ENCODE measurements around the gene LUC7L.
"Not testable (repeated sequence)": the region's sequence is repeated elsewhere in the genome, so short reads cannot be mapped to it uniquely, and the experiment has no call there.

The LUC7L gene

DNA sequence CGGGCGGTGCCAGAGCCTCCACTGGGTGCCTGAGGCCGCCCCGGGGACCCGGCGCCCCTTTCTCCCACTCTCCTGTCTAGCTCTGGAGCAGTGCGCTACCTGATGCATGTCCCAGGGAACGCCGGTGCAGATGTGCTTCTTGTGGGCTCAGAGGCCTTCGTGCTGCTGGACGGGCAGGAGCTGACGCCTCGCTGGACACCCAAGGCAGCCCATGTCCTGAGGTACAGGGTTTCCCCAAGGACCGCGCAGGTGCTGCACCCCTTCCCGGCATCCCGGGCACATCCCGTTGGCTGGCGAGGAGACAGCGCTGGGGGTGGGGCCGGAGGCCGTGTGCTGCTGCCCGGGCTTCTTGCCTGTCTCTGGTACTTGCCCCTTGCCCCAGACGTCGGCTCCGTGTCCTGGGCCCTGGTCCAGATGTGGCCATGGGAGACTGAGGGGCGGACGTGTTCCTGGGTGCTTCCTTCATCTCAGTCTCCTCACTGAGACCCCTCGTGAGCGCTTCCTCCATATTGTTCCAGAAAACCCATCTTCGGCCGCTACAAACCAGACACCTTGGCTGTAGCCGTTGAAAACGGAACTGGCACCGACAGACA lies 34.0 kb upstream of the LUC7L start:
- no peak for DNase-seq (ENCODE audit: low read depth)

DNA sequence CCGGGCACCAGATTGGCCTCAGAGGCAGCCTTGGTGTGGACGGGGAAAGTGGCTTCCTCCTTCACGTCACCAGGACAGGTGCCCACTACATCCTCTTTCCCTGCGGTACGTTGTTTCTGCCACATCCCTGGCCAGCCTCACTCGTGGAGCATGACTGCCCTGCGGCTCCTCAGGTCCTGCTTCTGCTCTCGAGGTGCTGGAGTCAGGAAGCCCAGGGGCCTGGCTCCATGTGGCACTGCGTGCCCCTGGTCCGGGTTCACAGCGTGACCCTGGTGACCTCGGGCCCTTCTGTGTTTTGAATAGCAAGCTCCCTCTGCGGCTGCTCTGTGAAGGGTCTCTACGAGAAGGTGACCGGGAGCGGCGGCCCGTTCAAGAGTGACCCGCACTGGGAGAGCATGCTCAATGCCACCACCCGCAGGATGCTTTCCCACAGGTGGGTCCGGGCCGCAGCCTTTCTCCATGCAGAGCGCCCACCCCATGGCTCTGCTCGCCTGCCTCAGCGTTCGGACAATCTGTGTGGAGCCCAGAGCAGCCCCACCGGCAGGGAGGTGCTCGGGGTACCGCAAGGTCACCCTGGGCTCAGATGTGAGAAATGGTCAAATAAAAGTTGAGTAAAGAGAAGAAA lies 33.0 kb upstream of the LUC7L start:
- DNase-seq (ENCODE audit: low read depth) = no peak

DNA sequence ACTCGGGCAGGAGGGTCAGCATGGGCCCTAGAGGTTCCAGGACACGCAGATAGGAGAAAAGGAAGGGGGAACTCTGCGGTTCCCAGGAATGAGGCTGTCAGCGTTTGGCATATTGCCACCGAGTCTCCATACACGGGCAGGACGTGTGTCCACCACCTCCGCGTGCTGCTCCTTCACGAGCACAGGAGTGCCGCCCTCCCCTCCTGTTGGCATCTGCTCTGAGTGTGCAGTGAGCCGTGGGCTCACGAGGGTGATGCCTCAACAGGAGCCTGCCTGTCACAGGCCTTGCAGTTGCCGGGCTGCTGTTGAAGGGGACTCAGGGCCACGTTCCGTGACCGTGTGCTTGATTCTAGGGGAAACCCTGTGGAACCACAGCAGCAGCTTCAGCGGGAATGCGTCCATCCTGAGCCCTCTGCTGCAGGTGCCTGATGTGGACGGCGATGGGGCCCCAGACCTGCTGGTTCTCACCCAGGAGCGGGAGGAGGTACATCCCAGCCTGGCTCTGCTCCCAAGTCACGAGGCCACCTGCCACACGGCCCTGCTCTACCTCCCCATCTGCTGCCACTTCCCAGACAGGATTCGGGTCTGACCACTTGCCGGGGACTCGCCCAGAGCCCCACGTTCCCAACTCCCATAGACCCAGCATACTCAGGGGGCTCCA lies 31.9 kb upstream of the LUC7L start:
- DNase-seq (ENCODE audit: low read depth) = no peak

DNA sequence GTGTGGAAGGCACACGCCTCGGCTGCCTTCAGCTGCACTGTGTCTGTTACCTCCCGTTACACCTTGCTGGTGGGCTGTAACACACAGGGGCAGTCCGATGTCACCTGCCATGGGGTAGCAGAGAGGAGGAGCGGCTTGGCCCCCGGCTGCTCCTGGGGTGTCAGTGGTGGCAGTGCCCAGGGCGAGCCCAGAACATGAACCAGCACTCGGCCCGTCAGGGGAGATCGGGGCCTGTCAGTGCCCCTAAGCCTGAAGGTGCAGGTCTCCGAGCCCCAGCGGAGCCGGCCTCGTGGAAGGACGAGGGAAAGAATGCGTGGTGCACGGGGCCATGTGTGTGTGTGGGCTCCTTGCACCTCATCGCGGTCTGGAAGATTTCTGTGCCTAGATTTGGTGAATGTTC lies 31.1 kb upstream of the LUC7L start:
- DNase-seq (ENCODE audit: low read depth) = no peak

DNA sequence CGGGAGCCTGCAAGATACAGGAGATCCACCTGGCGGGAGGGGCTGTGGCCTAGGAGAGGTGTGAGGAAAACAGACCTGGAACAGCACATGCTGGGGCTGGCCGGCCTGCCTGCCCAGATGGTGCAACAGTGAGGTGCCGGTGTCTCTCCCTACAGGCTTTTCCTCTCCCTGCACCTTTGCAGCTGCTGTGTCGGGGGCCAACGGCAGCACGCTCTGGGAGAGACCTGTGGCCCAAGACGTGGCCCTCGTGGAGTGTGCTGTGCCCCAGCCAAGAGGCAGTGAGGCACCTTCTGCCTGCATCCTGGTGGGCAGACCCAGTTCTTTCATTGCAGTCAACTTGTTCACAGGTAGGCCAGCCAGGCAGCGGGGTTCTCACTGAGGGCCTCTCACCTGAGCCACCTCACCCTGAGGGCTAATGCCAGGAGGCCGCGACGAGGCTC lies 30.6 kb upstream of the LUC7L start:
- DNase-seq (ENCODE audit: low read depth) = no peak

DNA sequence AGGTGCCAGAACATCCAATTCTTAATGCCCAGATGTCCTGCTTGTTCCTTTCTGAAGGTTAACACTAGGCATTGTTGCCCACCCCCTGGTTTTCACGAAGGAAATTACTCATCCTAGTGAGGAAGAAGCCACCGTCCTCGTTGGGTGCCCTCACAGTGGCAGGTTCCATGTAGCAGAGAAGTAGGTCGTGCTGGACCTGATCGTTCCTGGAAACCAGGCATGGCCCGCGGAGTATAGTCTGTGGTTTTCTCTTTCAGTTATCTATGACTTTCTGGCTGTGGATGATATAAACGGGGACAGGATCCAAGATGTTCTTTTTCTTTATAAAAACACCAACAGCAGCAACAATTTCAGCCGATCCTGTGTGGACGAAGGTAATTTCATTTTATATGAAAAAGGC lies 30.0 kb upstream of the LUC7L start:
- DNase-seq (ENCODE audit: low read depth) = no peak

DNA sequence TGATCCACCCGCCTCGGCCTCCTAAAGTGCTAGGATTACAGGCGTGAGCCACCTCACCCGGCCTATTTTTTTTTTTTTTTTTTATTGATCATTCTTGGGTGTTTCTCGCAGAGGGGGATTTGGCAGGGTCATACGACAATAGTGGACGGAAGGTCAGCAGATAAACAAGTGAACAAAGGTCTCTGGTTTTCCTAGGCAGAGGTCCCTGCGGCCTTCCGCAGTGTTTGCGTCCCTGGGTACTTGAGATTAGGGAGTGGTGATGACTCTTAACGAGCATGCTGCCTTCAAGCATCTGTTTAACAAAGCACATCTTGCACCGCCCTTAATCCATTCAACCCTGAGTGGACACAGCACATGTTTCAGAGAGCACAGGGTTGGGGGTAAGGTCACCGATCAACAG lies 28.8 kb upstream of the LUC7L start:
- DNase-seq (ENCODE audit: low read depth) = not testable (repeated sequence)

DNA sequence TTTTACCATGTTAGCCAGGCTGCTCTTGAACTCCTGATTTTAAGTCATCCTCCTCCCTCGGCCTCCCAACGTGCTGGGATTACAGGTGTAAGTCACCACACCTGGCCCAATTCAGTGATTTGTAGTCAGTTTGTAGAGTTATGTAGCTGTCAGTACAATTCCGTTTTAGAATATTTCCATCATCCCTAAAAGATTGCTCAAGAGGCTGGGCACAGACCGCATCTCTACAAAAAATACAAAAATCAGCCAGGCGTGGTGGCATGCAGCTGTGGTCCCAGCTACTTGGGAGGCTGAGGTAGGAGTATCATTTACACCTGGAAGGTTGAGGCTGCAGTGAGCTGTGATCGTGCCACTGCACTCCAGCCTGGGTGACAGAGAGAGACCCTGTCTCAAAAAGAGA lies 25.9 kb upstream of the LUC7L start:
- no peak for DNase-seq (ENCODE audit: low read depth)

DNA sequence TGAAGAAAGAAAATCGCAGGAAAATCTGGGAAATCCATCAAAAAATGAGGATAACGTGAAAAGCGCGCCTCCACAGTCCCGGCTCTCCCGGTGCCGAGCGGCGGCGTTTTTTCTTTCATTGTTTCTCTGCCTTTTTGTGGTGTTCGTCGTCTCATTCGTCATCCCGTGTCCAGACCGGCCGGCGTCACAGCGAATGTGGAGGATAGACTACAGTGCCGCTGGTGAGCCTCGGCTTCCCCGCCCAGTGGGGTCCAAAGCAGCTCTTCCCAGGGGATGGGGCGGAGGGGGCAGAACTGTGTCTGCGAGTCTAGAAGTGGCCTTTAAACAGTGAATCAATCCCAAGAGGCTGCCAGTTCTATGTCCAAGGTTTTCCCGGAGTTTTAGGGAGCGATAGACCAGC lies 25.2 kb upstream of the LUC7L start:
- no peak for DNase-seq (ENCODE audit: low read depth)

DNA sequence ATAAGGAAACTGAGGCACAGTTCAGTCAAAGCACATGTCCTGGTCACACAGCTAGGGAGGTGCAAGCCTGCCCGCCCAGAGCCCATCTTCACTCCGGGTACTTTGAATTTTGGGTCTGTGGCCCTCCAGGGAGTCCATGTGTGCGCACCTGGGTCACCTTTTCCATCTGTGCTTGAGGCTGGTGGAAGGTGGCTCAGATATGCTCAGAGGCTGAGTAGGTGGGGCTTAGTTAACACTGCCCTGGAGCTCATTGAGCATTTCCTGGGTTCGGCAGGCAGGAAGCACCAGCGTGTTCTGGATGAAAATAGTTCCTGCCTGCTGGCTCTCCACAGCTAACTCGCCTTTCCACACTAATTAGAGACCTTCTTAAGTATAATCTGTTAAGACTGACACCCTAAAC lies 24.6 kb upstream of the LUC7L start:
- no peak for DNase-seq (ENCODE audit: low read depth)

DNA sequence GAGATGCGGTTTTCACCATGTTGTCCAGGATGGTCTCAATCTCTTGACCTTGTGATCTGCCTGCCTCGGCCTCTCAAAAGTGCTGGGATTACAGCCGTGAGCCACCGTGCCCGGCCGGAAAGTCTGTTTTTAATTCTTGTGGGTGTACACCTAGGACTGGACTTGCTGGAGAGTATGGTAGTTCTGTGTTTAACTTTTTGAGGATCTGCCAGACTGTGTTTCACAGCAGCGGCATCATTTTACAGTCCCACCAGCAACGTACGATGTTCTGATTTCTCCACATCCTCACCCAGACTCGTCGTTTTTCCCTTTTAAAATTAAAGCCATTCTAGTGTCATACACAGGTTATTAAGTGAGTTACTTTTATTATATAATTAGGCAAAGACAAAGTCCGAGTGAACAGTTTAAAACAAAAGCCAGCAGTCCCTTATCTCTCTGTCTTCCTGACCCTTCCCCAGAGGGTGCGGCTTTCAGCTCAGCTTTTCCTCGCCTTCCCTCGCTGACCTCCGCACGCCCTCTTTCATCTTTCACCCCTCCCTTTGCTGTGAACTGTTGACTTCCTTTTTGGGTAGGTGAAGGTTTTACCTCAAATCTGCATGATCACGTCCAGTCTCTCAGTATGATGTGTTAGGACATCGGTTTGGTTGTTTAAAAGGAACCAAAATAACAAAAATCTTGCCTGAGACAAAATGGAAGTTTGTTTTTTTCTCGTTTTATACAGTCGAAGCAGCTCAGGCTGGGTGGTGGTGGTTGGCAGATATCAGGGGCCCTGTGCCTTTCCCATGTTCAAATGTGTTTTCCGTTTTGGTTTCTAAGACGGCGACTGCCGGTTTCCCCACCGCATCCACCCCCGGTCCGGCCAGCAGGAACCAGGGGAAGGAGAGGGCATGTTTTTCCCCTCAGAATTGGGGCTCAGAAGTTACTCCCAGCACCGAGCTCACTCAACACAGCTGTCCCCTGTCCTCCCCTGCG lies 23.4 kb upstream of the LUC7L start:
- no peak for DNase-seq (ENCODE audit: low read depth)

DNA sequence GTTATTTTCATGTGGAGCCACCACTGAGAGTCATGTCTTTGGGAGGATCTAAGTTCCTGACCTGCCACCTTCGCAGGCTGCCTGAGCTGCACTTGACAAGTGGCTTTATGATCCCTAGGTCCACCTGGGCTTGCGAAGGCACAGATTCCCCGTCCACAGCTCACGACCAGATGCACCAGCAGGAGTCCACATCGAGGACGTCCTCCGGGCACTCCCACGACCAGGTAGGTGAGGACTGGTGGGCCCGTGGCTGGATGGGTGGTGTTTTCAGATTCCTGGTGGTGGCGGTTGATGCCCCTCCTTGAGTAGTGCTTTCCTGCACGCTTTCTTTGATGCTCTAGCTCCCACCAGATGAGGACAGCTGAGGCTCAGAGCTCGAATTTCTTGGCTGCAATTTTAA lies 20.2 kb upstream of the LUC7L start:
- DNase-seq (ENCODE audit: low read depth) = no peak

DNA sequence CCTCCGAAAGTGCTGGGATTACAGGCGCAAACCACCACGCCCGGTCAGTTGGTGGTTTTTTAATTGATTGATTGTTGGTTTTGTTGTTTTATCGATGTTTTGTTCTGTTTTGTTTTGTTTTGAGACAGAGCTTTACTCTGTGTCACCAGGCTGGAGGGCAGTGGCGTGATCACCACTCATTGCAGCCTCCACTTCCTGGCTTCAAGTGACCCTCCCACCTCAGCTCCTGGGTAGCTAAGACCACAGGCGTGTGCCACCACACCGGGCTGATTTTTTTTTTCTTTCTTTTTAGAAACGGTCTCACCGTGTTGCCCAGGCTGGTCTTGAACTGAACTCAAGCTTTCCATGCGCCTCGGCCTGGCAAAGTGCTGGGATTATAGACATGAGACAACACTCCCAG lies 17.8 kb upstream of the LUC7L start:
- no peak for DNase-seq (ENCODE audit: low read depth)

DNA sequence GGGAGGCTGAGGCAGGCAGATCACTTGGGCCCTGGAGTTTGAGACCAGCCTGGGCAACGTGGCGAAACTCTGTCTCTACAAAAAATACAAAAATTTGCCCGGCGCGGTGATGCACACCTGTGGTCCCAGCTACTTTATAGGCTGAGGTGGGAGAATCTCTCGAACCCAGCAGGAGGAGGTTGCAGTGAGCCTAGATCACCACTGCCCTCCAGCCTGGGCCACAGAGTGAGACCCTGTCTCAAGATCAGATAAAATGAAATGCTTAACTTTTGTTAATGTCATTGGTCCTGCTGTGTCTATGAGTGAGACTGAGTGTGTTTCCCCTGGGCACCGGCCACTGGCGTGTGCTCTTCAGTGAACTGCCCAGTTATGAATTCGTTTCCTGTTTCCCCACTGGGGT lies 15.9 kb upstream of the LUC7L start:
- DNase-seq (ENCODE audit: low read depth) = no peak

DNA sequence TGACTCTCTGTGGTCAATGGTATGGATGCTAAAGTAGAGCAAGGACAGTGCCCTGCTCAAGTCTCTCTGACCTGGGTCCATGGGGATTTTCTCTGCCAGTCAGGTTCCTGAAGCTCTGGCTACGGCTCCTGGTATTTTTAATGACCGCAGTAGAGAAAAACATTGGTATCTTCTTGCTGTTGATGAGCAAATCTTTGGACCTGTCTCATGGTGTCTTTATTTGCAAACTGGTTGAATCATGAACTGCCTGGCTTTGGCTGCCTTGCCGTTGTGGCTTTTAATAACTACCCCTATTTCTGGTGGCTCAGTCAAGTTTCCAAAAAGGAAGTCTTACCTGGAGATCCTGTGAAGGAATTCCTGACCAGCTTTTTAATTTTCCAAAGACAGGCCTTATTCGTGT lies 14.1 kb upstream of the LUC7L start:
- no peak for DNase-seq (ENCODE audit: low read depth)

DNA sequence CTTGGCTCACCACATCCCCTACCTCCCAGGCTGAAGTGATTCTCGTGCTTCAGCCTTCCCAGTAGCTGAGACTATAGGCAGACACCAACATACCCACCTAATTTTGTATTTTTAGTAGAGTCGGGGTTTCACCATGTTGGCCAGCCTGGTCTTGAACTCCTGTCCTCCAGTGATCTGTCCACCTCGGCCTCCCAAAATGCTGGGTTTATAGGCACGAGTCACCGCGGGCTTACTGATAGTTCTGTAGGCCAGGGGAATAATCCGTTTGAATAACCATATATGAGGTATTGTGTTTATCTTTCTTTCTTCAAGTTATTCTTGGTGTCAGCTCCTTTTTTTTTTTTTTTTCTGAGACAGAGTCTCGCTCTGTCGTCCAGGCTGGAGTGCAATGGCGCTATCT lies 13.0 kb upstream of the LUC7L start:
- DNase-seq (ENCODE audit: low read depth) = no peak

DNA sequence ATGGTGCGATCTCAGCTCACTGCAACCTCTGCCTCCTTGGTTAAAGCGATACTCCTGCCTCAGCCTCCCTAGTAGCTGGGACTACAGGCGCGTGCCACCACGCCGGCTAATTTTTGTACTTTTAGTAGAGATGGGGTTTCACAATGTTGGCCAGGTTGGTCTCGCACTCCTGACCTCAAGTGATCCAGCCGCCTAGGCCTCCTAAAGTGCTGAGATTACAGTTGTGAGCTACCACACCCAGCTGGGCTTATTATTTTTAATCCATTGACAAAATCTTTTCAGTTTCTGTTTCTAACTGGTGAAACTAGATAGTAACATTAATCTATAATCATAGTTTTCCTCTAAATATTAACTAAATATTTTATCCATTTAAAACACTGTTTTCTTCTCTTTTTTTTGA lies 11.3 kb upstream of the LUC7L start:
- no peak for DNase-seq (ENCODE audit: low read depth)

DNA sequence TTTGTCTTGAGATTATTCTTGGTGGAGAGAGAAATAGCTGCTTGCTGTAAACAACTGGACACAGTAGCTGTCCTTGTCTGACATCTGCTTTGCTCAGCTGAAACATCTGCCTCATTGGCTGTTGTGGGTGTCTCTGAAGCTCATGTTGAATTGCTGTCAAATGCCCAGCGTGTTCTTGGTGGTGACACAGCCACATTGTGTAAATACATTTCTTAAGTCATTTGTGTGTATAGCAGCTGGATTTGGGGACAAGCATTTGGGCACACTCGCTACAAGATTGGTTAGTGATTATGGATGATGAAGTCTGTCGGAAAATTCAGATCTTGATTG lies 10.7 kb upstream of the LUC7L start:
- no peak for DNase-seq (ENCODE audit: low read depth)

DNA sequence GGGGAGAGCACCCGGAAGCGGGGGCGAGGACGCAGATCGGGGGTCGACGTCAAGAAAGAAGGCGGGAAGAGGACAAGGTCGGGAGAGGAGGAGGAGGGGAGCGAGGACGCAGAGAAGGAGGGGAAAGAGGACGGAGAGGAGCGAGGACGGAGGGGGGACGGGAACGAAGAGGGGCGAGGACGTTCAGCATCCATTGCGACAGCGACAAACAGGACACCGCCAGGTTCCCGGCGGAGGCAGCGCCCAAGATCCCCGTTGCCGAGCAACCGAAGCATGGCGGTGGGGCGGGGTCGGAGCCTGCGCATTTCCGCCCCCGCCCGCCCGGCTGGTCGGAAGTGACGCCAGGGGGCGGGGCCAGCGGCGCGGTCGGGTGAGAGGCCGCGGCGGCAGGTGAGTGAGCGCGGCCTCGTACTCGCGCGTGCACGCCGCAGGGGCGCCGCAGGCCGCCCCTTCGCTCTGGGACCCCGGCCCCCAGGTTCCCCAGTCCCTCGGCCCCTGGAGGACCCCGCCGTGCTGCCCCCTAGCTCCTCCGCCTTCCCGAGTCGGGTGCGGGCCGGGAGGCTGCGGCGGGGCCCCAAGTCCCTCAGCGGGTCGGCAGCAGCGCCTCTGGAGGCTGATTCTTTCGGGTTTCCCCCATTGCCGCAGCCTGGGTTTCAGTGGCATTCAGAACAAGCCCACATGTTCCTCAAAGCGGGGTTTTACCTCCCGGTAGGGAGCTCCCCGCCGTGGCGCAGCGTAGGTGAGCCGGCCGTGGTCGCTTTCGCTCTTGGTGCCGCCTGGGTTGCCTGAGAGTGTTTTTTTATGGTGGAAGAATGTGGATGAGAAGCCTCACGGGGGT lies 5.4 kb upstream of the LUC7L start, which contains the start of gene FAM234A:
TSS of gene FAM234A (plus strand) at position 354 of the 838 bp plus-strand sequence. CDS start 19,593 bp downstream, outside the sequence.
- DNase-seq (ENCODE audit: low read depth) = peak; percentile 92

DNA sequence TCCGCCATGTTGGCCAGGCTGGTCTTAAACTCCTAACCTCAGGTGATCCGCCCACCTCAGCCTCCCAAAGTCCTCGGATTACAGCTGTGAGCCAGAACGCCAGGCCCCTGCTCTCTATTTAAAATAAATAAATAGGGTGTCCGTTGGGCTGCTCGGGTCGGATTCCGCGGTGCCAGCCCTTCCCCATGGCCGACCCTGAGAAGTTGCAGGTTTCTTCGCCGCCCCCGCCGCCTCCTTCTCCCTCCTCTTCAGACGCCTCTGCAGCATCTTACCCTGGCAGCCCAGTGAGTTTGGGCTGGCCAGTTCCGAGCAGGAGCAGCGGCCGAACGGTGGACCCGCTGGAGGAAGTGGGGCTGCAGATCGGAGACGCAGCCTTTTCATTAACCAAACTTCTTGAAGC lies 1.7 kb upstream of the LUC7L start:
- no peak for DNase-seq (ENCODE audit: low read depth)

DNA sequence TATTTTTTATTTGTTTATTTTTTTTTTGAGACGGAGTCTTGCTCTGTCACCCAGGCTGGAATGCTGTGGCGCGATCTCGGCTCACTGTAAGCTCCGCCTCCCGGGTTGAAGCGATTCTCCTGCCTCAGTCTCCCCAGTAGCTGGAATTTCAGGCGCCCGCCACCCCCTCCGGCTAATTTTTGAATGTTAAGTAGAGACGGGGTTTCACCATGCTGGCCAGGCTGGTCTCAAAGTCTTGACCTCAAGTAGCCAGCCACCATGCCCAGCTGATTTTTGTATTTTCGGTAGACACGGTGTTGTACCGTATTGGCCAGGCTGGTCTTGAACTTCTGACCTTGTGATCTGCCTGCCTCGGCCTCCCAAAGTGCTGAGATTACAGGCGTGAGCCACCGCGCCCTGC lies 1.1 kb upstream of the LUC7L start:
- DNase-seq (ENCODE audit: low read depth) = not testable (repeated sequence)

Measured in stimulated activated CD8-positive, alpha-beta memory T cell treated with anti-CD3 and anti-CD28 coated beads, Interleukin-15, amount 100 ng/mL, for 24 hours (primary cell).